Measurements from ENCODE around the gene CDAN1. TPM values are rescaled to one million over a fixed set of nuclear protein-coding genes. Genes with fewer than 3 reads are reported as not detected.
"Not testable (repeated sequence)": the region's sequence is repeated elsewhere in the genome, so short reads cannot be mapped to it uniquely, and the experiment has no call there.

Gene CDAN1, protein sequence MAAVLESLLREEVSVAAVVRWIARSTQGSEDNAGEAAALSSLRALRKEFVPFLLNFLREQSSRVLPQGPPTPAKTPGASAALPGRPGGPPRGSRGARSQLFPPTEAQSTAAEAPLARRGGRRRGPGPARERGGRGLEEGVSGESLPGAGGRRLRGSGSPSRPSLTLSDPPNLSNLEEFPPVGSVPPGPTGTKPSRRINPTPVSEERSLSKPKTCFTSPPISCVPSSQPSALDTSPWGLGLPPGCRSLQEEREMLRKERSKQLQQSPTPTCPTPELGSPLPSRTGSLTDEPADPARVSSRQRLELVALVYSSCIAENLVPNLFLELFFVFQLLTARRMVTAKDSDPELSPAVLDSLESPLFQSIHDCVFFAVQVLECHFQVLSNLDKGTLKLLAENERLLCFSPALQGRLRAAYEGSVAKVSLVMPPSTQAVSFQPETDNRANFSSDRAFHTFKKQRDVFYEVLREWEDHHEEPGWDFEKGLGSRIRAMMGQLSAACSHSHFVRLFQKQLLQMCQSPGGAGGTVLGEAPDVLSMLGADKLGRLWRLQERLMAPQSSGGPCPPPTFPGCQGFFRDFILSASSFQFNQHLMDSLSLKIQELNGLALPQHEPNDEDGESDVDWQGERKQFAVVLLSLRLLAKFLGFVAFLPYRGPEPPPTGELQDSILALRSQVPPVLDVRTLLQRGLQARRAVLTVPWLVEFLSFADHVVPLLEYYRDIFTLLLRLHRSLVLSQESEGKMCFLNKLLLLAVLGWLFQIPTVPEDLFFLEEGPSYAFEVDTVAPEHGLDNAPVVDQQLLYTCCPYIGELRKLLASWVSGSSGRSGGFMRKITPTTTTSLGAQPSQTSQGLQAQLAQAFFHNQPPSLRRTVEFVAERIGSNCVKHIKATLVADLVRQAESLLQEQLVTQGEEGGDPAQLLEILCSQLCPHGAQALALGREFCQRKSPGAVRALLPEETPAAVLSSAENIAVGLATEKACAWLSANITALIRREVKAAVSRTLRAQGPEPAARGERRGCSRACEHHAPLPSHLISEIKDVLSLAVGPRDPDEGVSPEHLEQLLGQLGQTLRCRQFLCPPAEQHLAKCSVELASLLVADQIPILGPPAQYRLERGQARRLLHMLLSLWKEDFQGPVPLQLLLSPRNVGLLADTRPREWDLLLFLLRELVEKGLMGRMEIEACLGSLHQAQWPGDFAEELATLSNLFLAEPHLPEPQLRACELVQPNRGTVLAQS
- total RNA-seq (2014; rRNA removed; shearing (Covaris generic)): 8.2 and 11.6 TPM in 2 replicates

DNA sequence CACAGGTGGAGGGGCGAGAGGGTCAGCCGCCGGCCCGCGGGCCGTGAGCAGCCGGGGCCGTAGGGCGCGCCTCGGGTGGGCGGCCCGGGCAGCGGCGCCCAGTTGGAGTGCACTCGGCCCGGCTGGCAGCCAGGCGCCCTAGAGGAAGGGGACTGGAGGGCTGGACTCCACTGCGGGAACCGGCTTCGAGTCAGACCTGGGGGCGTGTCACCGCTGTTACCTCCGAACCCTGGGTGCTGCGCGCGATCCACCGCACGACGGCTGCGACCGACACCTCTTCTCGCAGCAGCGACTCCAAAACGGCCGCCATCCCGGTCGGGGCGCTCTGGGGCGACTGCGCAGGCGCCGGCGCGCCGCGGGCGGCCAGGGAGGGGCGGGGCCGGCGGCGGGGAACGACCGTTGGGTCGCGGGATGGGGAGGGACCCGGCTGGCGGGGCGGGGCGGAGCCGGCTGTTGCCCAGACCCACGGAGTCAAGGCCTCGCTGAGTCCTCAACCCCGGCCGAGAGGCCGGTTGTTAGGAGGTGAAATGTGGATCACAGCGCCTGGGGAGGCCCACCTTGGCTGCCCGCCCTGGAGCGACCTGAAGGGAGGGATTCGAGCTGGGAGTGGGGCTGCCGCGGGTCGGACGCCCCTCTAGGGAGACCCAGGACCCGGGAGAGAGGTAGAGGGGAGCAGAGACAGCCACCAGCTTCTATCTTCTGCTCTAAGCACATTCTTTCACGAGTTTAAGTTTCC is at the start of gene CDAN1:
Gene CDAN1 (minus strand): TSS at position 336 of the 736 bp plus-strand sequence. CDS start 26 bp downstream, at position 310.
- DNase-seq (ENCODE audit: low spot score): peak; percentile 57

DNA sequence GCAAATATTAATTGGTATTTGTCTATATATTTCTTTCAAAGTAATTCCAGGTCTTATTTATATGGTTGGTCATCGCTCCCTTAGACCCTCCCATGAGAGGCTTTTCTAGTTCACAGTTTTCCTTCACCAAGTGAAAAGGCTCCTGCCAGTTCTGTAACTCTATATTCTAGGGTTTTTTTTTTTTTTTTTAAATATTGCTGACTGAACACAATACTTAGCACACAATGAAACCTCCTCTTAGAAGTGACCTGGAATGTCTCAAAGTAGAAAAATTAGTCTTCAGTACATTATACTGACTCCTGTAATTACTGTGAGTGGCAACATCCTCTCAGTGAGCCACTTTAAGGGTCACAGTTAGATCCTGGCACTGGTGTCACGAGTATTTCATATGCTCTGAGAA is 48.6 kb upstream of the CDAN1 start:
- DNase-seq (ENCODE audit: low spot score): no peak

DNA sequence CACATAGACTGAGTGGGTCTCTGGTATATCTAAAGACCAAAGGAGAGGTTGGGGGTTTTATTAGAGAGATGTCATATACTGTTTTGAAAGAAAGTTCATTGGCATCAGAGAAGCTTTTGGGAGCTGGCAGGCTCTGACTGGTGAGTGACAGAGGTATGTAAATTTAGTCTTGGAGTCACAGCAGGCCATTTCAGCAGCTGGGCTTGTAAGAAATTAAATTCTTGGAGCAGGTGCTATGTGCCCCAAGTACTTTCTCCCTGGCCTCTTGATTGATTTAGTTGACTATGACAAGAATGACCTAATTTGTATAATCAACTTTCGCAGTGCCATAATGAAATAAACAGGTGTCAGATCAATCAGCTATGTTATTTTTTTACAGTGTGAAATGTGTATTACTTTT is 47.8 kb upstream of the CDAN1 start:
- DNase-seq (ENCODE audit: low spot score): no peak

DNA sequence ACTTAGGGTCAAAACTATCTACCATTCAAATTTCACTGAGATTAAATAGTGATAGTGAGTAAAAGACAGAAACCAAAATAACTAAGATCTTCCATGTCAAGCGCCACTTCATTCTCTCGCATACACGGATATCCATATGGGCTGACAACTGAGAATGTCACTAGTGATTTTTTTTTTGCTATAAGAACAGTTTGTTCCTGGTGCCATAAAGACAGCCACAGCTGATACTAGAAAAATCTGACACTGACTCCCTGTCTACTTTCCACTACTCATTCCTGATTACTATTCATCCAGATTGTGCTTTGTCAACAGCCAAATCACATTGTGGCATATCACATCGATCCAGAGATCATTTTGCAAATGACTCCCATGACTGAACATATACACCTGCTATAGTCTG is 45.8 kb upstream of the CDAN1 start:
- DNase-seq (ENCODE audit: low spot score): no peak

DNA sequence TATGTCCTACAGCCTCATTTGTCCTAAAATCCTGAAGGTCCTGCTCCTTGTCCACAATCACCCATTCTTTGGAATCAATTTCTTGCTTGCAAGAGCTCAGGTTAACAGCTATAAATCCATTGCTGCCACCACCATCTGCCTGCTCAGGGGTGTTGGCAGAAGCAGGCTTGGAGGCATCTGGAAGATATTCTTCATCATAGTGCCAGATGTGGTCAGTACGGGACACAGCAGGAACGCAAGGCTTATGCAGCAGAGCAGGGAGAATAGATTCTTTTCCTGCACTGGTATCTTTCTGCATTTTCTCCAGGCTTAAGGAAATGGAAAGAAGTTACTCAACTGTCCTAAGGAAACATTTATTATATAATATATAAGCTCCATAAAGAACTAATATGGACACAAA is 38.5 kb upstream of the CDAN1 start:
- no peak for DNase-seq (ENCODE audit: low spot score)

DNA sequence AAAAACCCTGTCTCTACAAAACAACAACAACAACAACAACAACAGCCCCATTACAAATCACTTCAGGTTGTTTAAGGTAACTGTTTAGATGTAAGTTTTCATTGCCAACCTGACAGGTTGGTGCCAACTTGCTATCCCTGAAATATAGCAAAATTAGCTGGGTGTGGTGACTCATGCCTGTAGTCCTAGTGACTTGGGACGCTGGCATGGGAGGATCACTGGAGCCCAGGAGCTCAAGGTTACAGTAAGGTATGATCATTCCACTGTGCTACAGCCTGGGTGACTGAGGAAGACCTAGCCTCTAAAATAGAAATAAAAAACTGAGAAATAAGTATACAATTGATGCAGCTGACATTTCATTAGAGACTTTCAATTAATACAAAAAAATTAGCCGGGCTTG is 36.0 kb upstream of the CDAN1 start:
- DNase-seq (ENCODE audit: low spot score): no peak

DNA sequence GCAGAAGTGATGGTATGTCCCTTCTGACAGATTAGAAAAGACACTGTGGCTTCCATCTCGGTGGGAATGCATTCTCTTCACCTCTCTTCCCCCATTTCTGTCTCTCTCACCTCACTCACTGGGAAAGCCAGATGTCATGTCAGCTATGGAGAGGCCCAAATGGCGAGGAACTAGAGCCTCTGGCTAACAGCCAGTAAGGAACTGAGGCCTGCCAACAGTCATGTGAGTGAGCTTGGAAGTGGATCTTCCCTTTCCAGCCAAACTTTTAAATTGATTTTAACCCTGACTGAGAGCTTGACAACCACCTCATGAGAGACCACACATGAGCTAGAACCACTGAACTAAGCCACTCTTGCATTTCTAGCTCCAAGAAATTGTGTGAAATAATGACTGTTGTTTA is 35.2 kb upstream of the CDAN1 start:
- no peak for DNase-seq (ENCODE audit: low spot score)

DNA sequence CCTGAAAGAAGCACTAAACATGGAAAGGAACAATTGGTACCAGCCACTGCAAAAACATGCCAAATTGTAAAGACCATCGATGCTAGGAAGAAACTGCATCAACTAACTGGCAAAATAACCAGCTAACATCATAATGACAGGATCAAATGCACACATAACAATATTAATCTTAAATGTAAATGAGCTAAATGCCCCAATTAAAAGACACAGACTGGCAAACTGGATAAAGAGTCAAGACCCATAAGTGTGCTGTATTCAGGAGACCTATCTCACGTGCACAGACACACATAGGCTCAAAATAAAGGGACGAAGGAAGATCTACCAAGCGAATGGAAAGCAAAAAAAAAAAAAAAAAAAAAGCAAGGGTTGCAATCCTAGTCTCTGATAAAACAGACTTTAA is 29.2 kb upstream of the CDAN1 start:
- DNase-seq (ENCODE audit: low spot score): not testable (repeated sequence)

DNA sequence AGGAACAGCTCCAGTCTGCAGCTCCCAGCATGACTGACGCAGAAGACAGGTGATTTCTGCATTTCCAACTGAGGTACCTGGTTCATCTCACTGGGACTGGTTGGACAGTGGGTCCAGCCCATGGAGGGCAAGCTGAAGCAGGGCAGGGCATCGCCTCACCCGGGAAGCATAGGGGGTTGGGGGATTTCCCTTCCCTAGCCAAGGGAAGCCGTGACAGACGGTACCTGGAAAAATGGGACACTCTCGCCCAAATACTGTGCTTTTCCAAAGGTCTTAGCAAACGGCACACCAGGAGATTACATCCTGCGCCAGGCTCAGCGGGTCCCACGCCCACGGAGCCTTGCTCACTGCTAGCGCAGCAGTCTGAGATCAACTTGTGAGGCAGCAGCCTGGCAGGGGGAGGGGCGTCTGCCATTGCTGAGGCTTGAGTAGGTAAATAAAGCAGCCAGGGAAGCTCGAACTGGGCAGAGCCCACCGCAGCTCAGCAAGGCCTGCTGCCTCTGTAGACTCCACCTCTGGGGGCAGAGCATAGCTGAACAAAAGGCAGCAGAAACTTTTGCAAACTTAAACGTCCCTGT is 27.3 kb upstream of the CDAN1 start:
- DNase-seq (ENCODE audit: low spot score): not testable (repeated sequence)

DNA sequence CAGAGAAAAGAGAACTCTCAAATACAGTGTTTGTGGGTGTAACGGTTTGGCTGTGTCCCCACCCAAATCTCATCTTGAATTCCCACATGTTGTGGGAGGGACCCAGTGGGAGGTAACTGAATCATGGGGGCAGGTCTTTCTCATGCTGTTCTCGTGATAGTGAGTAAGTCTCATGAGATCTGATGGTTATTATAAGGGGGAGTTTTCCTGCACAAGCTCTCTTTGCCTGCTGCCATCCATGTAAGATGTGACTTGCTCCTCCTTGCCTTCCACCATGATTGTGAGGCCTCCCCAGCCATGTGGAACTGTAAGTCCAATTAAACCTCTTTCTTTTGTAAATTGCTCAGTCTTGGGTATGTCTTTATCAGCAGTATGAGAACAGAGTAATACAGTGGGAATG is 24.9 kb upstream of the CDAN1 start:
- not testable (repeated sequence) for DNase-seq (ENCODE audit: low spot score)

DNA sequence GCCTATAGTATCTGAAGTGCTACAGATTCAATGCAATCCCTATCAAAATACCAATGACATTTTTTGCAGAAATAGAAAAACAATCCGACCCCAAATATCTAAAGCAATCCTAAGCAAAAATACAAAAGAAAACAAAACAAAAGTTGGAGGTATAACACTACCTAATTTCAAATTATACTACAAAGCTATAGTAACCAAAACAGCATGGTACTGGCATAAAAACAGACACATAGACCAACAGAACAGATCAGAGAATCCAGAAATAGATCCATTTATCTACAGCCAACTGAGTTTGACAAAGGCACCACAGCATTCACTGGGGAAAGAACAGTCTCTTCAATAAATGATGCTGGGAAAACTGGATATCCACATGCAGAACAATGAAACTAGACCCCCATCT is 23.8 kb upstream of the CDAN1 start:
- no peak for DNase-seq (ENCODE audit: low spot score)

DNA sequence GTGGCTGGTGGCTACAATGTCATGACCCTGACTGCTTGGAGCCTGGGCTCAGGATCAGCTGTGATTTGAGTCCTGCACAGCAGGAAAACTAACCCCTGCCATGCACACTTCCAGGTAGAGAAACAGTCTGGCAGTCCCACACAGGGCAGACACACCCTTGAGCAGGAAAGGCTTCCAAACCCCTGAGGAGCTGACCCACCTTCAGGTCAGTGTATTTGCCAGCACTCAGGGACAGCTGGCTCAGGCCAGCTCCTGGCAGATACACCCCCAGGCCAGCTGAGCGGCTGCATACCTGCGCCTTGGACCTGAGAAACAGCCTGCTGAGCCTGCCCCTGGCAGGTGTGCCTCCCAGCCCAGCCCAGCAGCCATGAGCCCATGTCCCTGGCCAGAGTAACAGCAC is 22.2 kb upstream of the CDAN1 start:
- no peak for DNase-seq (ENCODE audit: low spot score)

DNA sequence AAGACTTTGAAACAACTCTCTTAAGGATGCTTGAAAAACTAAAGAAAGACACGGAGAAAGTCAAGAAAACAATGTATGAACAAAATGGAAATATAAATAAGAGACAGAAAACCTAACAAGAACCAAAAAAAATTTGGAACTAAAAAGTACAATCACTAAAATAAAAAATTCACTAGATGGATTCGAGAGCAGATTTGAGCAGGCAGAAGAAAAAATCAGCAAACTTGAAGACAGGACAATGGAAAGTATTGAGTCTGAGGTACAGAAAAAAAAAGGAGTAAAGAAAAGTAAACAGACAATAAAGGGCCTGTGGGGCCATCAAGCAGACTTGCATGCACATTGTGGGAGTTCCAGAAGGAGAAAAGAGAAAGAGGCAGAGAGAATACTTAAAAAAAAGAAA is 13.4 kb upstream of the CDAN1 start:
- DNase-seq (ENCODE audit: low spot score): no peak

DNA sequence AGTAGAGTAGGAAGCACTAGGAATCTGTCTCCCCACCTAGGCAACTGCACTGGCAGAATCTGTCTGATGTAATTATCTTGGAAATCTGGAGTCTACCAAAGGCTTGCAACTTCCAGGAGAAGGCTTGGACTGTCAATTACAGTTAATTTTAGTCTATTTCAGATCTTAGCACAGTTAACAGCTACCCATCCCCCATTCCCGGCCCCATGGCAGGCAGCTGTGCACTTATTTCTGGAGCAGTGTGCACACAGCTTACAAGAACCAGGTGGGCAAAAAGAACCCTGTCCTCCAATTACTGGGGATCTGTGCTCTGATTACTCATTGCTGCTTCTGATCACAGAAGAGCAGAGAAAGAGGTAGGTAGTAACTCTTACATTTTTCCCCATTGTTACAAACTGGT is 12.3 kb upstream of the CDAN1 start:
- no peak for DNase-seq (ENCODE audit: low spot score)

DNA sequence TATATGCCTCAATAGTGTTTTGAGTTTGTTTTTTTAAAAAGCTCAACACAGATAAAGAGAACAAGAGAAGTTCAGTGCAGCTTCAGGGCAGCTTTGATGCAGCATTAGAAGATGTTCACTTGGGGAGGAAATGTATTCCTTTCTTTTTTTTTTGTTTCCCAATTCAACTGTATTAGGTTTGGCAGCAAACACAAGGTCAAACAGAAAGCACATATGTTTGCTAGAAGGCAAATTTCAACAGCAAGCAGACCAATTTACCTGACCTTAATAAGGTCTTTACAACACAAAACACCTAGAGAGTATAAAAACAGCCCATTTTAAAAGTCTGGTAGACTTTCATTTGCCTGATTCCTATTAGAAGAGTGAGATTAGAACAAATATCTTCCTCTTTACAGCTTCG is 7.3 kb upstream of the CDAN1 start:
- no peak for DNase-seq (ENCODE audit: low spot score)

DNA sequence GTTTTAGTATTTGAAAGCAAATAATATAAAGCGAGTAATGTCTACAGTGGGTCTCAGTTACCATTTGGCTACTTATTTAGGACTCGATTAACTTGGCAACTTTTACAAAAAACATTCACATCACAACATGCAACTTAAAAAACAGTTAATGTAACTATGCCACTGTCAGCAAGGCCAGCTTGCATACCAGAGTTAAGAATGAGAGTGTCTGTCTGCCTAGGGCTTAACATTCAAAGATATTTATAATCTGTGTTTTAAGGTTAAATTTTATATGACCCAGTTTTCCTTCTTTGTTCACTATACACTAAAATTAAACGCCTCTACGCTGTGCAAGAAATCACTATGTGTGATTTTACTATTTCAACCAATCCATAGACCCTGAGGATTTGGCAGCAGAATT is 5.2 kb upstream of the CDAN1 start:
- no peak for DNase-seq (ENCODE audit: low spot score)

DNA sequence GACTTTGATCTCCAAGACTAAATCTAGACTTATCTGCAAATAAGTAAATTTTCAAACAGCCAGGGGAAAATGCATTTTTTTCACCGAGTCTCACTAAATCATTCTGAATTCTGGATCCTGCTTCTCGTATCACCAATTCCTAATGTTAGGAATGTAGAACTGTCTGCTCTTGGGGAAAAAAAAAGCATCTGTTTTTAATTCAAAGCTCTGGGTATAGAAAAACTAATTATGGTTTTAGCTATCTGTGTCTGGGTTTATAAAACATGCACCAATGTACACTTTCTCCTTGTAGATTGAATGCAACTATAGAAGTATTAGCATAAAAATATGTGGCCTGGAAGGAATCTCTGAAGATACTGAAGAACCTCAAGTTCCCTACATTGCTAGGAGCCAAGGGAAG is 4.8 kb upstream of the CDAN1 start:
- DNase-seq (ENCODE audit: low spot score): no peak

DNA sequence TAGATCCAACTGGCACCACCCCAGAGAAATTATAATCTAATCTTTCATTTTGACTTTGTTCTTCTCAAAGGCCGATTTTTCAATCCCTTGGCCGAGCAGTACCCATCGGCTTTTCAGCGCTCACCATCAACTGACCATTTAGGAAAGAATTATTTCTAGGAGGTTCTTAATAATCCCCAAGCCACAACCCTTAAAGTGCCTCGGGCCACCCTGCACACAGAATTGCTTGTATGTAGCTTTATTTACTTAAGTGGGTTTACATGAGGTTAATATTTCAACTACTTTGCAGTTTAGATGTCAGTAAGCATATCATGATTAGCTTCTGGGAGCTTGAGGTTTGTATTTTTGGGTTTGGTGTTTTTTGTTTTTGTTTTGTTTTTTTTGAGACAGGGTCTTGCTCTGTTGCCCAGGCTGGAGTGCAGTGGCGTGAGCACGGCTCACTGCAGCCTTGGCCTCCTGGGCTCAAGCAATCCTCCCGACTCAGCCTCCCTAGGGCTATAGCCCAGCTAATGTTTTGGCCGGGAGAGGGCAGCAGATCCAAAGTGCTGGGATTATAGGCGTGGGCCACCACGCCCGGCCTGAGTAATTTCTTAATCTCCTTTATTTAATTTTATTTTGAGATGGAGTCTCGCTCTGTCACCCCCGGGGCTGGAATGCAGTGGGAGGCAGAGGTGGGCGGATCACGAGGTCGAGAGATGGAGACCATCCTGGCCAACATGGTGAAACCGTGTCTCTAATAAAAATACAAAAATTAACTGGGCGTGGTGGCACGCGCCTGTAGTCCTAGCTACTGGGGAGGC is 801 bp upstream of the CDAN1 start:
- no peak for DNase-seq (ENCODE audit: low spot score)

DNA sequence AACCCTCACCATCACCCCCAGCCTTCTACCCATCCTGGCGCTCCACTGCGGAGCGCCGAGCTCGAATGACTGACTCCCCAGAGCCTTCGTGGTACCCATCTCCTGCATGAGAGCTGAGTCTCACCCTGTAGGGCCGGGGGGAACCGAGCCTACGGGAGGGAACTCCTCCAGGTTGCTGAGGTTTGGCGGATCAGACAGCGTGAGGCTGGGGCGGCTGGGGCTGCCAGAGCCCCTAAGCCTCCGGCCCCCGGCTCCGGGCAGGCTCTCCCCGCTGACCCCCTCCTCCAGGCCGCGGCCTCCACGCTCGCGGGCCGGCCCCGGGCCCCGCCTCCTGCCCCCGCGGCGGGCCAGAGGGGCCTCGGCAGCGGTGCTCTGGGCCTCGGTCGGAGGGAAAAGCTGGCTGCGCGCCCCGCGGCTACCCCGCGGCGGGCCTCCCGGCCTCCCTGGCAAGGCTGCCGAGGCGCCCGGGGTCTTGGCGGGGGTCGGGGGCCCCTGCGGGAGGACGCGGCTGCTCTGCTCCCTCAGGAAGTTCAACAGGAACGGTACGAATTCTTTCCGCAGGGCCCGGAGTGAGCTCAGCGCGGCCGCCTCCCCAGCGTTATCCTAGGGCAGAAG is 643 bp downstream of the CDAN1 start:
- no peak for DNase-seq (ENCODE audit: low spot score)
